ENCODE measurements around the gene RNF13. TPM values are rescaled to one million over a fixed set of nuclear protein-coding genes. Genes with fewer than 3 reads are reported as not detected.

RNF13 gene
- 10 to 100 TPM; 48.8 to 56.0 TPM for total RNA-seq

- Histone ChIP-seq H3K9me3 (no peaks in the 10 kb centered on the region), H3K4me1 (peaks cover 0 to 42% of the 10 kb centered on the region in 2 donors), H3K36me3 (no peaks in the 10 kb centered on the region), H3K27me3 (no peaks in the 10 kb centered on the region), H3K4me3 (peak within 1 kb of the TSS; percentile 62 to 83), H3K27ac (peak within 1 kb of the TSS; percentile 99)
- peak; percentile 99 for DNase-seq (ENCODE audit: low spot score)
- TF ChIP-seq CTCF (IDR thresholded peaks at IDR 0.05), result no peak
Measured at GRCh38 chr3:149812606-149813366, at the start of gene RNF13. RNF13 (plus strand) TSS chr3:149813215; CDS start chr3:149846027, 32,812 bp downstream.

GRCh38 chr3:149763565-149764195 is 49.3 kb upstream of the RNF13 start:
- TF ChIP-seq CTCF (IDR thresholded peaks at IDR 0.05), result no peak
- no peak overlapping the region for H3K4me3 ChIP-seq
- no peaks in the 10 kb centered on the region for H3K36me3 ChIP-seq
- H3K27ac ChIP-seq, result no peak overlapping the region
- no peaks in the 10 kb centered on the region for H3K9me3 ChIP-seq
- no peak for DNase-seq (ENCODE audit: low spot score)
- H3K27me3 ChIP-seq, result no peaks in the 10 kb centered on the region
- no peaks in the 10 kb centered on the region for H3K4me1 ChIP-seq

- no peak for TF ChIP-seq CTCF (IDR thresholded peaks at IDR 0.05)
- DNase-seq (ENCODE audit: low spot score), result no peak
- Histone ChIP-seq H3K27ac (no peak overlapping the region), H3K27me3 (no peaks in the 10 kb centered on the region), H3K9me3 (no peaks in the 10 kb centered on the region), H3K4me3 (no peak overlapping the region), H3K36me3 (no peaks in the 10 kb centered on the region), H3K4me1 (no peaks in the 10 kb centered on the region)
Measured at GRCh38 chr3:149764302-149764701, 48.7 kb upstream of the RNF13 start.

GRCh38 chr3:149765762-149766334 is 47.2 kb upstream of the RNF13 start:
- Histone ChIP-seq H3K4me1 (no peaks in the 10 kb centered on the region), H3K27me3 (no peaks in the 10 kb centered on the region), H3K36me3 (no peaks in the 10 kb centered on the region), H3K27ac (no peak overlapping the region), H3K4me3 (no peak overlapping the region), H3K9me3 (no peaks in the 10 kb centered on the region)
- TF ChIP-seq CTCF (IDR thresholded peaks at IDR 0.05), result peak in 1 of 2 donors; percentile 54
- DNase-seq (ENCODE audit: low spot score), result no peak

- H3K4me3 ChIP-seq, result no peak overlapping the region
- DNase-seq (ENCODE audit: low spot score), result no peak
- no peak for TF ChIP-seq CTCF (IDR thresholded peaks at IDR 0.05)
- H3K4me1 ChIP-seq, result no peaks in the 10 kb centered on the region
- H3K9me3 ChIP-seq, result no peaks in the 10 kb centered on the region
- H3K27ac ChIP-seq, result no peak overlapping the region
- no peaks in the 10 kb centered on the region for H3K27me3 ChIP-seq
- H3K36me3 ChIP-seq, result no peaks in the 10 kb centered on the region
Measured at GRCh38 chr3:149767720-149768119, 45.3 kb upstream of the RNF13 start.

Measured in right atrium auricular region (tissue), 2 donors.